ENCODE measurements around the gene TAPT1. TPM values are rescaled to one million over a fixed set of nuclear protein-coding genes. Genes with fewer than 3 reads are reported as not detected.

Gene TAPT1
- total RNA-seq, 2 donors from 2014 or later, result 43.0 to 71.3 TPM

DNA sequence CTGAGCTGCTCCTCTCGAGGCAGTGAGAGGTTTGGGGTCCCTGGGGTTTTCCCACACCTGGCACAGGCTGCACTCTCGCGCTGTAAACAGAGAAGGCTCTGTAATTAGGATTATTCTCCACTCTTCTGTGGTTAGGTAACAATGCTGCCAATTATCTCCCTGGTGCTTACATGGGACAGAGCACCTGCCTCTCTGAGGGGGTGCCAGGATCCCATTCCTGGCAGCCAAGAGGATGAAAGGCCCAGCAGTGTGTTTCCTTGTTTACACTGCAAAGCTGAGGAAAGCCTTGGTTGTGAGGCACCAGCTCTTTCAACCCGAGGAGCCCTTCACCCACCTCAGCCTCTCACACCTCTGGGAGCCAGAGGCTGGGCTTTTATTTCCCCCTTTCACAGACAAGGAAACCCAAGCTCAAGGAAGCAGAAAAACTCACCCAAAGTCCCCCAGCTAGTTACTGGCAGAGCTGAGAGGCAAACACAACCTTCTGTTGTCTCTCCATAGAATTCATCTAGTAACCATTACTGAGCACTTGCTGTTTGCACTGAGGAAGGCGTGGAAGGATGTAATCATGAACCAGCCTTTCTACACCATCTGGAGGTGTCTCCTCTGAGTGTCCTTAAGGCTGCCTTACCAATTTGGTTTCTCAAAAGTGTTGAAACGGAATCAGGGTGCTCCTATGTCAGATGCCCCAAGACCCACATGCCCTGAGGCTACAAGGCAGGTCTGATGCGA, 102.8 kb downstream of the TAPT1 start:
- DNase-seq (ENCODE audit: low spot score), result no peak
- intact Hi-C loops (cut with DNase I), result no loop called here

DNA sequence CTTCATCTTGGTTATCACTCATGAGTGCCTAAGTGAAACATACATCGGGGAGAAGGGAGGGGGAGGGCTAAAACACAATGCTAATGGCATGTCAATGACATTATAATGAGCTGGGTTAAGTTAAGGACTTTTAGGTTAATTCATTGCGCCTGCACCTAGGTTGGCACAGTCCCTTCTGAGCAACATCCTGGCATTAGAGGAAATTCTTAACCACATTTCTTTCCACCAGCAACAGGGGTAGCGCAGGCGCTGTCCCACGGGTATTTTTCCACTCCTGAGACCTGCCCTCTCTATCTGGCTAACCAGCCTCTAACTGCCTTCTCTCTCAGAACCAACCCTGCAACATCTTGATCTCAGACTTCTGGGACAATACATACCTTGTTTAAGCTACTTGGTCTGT, 103.5 kb downstream of the TAPT1 start:
- intact Hi-C loops (cut with DNase I), result no loop called here
- no peak for DNase-seq (ENCODE audit: low spot score)

DNA sequence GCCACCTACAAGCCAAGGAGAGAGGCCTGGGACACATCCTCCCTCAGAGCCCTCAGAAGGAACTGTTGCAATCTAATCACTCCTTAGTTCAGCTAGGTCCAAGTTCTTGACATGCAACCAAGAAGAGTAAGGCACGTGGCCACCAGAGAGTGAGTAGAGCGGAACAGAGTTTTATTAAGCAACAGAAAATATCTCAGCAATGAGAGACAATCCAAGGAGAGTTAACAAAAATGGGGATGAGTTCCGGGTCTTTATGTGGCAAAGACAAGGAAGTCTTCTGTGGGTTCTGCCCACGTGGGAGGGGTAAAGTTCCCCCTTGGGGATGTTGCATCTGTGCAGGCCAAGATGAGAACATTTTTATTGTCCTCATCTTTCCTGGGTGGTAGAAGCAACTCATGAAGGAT, 104.0 kb downstream of the TAPT1 start:
- intact Hi-C loops (cut with DNase I), result no loop called here
- no peak for DNase-seq (ENCODE audit: low spot score)

DNA sequence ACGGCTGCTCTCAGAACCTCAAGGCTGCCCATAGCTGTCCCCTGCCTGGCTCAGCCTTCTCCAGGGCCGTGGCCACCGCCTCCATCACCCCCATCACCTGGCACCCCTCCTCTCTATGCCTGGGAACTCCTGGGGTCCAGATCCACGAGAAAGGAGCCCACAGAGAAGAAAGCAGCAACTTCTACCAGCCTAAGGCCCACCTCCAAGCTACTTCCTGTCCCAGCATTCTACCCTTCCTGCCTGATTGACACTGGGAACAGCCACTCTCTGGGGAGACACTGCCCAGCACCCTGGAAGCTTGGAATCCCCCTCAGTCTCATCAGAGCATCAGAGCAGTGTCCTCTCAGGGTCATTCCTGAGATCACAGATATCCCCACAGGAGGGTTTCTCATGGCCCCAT, 105.6 kb downstream of the TAPT1 start:
- DNase-seq (ENCODE audit: low spot score), result no peak
- intact Hi-C loops (cut with DNase I), result no loop called here

DNA sequence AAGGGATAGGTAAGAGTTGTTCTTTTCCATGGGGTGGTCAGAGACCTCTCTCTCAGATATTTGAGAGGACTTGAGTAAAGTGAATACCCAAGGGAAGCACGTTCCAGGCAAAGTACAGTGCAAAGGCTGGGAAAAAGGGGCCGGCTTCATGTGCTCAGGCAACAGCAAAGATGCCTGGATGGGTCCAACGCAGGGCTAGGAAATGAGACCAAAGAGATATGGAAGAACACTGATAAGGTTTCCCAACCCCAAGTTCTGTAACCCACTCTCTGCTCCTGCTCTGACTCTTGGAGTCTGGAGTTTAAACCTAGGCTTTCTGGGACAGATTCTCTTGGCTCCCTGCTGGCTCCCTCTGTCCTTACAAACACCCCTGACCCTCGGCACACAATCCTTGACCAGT, 106.3 kb downstream of the TAPT1 start:
- intact Hi-C loops (cut with DNase I), result no loop called here
- DNase-seq (ENCODE audit: low spot score), result no peak

DNA sequence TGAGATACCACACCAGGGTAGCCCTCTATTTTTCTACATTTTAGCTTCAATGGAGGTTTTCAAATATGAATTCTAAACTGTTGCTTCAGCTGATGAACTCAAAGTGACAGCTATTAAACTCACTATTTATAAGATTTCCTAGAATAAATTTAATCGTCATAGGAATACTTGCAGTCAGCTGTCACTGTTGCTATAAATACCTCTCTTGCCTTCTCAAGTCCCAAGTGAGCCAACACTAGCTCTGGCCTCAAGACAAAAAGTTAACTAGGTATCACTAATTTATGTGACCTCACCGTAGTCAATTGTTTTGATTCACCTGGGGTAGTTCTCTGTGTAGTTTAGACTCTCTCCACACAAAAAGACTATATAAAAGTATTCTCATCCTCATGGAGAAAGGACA, 108.2 kb downstream of the TAPT1 start:
- intact Hi-C loops (cut with DNase I), result no loop called here
- DNase-seq (ENCODE audit: low spot score), result no peak

DNA sequence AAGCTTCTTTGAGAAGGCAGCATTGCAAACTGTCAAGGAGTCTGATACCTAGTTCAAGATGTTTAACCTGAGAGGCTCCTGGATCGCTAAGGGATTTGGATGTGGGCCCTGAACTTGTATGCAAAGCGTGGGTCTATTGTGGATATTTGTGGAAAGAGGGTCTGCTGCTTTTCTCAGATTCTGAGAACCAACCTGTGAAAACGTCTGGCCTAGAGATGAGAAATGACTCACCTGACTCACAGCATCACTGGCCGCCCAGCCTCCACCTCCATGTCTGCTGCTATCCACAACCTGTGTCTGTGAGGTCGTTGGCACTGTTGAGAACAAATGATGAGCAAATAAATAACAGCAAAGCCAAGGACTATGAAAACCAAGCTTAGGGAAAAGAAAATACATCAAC, 109.1 kb downstream of the TAPT1 start:
- intact Hi-C loops (cut with DNase I), result no loop called here

DNA sequence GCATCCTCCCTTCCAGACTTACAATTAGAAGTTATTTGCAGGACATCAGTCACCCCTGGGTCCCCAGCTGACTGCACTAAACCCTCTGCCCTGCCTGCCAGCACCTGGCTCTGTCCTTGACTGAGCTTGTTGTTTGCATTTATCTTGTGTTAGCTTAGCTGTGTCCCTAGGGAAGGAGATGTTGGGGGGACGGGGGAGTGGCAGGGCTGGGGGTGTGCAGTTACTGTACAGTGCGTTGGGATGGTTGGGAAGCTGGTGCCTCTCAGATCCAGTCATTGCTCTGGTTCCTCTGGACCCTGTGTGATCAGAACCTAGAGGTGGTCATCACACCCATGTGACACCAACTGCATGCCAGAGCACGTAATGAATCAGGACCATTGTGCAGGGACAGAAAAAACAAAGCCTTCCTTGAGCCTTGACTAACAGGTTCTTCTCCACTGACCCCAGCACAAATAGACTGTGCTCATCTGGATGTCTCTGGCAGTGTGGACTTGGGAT, 109.7 kb downstream of the TAPT1 start:
- no peak for DNase-seq (ENCODE audit: low spot score)
- intact Hi-C loops (cut with DNase I), result no loop called here

More for the DNA sequence above, 109.1 kb downstream of the TAPT1 start:
- no peak for DNase-seq (ENCODE audit: low spot score)

DNA sequence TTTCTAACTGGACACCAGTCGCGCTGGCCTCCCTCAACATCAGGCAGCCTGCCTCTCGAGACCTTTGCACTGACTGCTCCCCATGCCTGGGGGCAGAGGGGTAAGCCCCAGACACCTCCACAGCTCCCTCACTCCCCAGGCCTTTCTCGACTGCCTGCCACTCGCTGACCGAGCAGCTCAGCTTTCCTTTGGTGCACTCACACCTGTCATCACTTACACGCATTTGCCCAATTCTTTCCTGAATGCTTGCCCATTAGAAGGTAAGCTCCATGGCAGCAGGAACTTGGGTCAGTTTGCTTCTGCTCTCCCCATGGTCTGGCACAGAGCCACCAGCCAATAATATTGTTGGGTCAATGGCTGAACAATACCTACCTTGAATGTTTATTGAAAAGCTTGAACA, 110.3 kb downstream of the TAPT1 start:
- DNase-seq (ENCODE audit: low spot score), result no peak
- intact Hi-C loops (cut with DNase I), result no loop called here

DNA sequence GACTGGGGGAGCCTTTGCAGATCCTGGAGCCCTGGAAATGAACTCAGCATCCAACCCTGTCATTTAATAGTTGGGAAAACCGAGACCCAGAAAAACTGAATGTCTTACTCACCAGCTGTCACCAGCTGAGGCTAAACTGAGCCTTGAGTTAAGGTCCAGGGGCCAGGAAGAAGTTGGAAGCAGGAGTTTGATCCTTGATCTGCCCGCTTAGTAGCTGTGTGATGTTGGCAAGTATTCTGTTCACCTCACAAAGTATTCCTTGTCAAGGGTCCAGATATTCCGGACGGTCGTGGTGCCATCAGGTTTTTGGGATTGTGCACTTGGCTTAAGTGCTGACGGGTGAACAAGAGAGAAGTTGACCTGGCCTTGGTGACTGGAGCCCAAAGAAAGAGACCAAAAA, 111.7 kb downstream of the TAPT1 start:
- intact Hi-C loops (cut with DNase I), result no loop called here
- no peak for DNase-seq (ENCODE audit: low spot score)

DNA sequence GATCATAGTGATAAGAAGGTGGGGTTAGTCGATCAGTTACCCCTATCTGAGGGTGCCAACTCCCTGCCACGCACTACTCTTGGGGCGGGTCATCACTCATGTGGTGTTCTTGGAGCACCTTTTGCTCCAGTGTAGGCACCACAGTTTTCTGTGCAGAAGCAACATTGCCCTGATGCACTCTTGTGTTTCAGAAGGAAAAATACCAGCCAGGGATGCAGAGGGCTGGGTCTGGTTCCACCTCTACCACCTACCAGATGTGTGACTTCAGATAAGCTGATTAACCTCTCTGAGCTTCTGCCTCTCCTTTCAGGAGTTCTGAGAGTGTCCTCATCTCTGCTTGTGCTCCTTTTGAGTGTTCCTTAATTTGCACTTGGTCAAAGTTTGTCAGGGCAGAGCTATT, 112.5 kb downstream of the TAPT1 start:
- no peak for DNase-seq (ENCODE audit: low spot score)
- intact Hi-C loops (cut with DNase I), result no loop called here

DNA sequence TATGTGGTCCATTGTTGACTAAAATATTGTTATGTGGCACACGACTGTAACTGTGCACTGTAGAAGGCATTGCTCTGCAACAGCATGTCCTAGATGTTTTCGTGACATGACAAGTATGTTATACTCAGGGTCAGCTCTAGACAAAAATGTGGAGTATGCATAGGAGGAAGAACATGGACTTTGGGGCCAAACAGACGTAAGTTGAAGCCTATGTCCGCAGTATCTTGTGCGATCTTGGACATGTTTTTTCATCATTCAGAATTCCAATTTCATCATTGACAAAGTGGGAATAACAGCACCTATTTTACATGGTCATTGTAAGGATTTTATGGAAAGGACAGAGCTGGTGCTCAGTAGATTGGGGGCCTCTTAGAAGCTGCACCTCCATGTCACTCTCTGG, 114.7 kb downstream of the TAPT1 start:
- intact Hi-C loops (cut with DNase I), result no loop called here
- no peak for DNase-seq (ENCODE audit: low spot score)

DNA sequence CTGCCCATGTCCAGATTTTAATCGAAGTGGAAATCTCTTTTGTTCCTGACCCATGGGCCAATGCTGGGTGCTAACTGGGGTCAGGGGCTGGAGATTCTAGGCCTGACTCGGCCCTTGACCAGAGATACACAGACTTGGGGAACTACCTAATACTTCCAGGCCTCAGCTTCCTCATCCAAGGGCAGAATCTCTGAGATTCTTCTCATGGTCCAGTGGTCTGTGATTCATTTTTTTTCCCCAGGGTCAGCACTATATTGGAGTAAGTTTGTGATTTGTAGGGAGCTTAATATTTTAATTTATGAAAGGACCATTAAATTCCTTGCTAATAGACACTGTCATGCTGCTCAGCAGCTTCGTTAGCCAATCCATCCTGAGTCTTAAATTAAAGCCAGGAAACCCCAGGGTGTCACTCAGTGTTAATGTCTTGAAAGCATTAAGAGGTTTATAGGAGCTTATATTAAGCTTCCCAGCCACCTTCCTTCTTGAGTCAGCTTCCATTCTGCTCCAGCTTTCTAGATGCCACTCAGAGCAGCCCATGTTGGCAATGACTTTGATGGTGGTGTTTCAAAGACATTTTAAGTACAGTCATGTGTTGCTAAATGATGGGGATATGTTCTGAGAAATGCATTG, 115.5 kb downstream of the TAPT1 start:
- intact Hi-C loops (cut with DNase I), result no loop called here
- DNase-seq (ENCODE audit: low spot score), result no peak

Other genes with a start within 250 kb of the TAPT1 start
- under 1 TPM in 1 of 2 donors, not detected in 1; 0.43 TPM for gene PROM1, start 142.4 kb downstream of the TAPT1 start, total RNA-seq